HCT116 (cell line): ENCODE results near the gene GAMT. TPM values are rescaled to one million over a fixed set of nuclear protein-coding genes. Genes with fewer than 3 reads are reported as not detected.

Source experiments
- ATAC-seq: fragments of 200-7000 bp; cut with Tn5 transposase; 2 replicates; pipeline ENCODE4 v1.9.1; 2020; ENCODE audit warnings: mild to moderate bottlenecking, moderate library complexity
- BruUV-seq: library from RNA; stranded (reverse); fragments of 400-500 nt; replicated peaks from 2 replicates; lab custom pipeline; 2021; lab: Mats Ljungman, UMichigan
- CTCF ChIA-PET: fragments of 300-600 bp; sonication (Branson Sonifier 250); formaldehyde crosslinking; loops from one replicate; lab custom pipeline; 2021; ENCODE audit warnings: antibody characterized with exemption; lab: Charles Lee
- POLR2A ChIA-PET: fragments of 300-600, 350-600 bp; sonication (Branson Sonifier 250); formaldehyde crosslinking; loops from one replicate; lab custom pipeline; 2021; ENCODE audit warnings: antibody characterized with exemption; lab: Charles Lee
- RAD21 ChIA-PET, 2 experiments: fragments of 300-600 bp; sonication (Branson Sonifier 250); formaldehyde crosslinking; loops; one replicate each; lab custom pipeline; 2023; ENCODE audit warnings: low total read pairs in 2 of 2; ENCODE audit not compliant: uncharacterized antibody in 2 of 2, unreplicated experiment in 2 of 2, low non-redundant PET in 1 of 2; lab: Charles Lee
- DNase-seq: peaks from one replicate; pipeline ENCODE4 v3.0.0-alpha.2; 2010; ENCODE audit warnings: low read depth, low spot score
- H2AFZ ChIP-seq: fragments of 200-600 bp; shearing (Covaris generic), sonication (generic); 2 replicates; pipeline ENCODE4 v1.6.1; 2017; ENCODE audit warnings: low read depth, mixed run types, mixed read lengths, antibody characterized with exemption, low read length; ENCODE audit not compliant: poor library complexity, severe bottlenecking
- H3K27ac ChIP-seq: 2 replicates; pipeline ENCODE4 v1.5.1; 2012; ENCODE audit warnings: low read depth, low read length
- H3K27me3 ChIP-seq: fragments of 200-600 bp; sonication (generic); 2 replicates; pipeline ENCODE4 v1.6.1; 2016; ENCODE audit warnings: mixed run types, low read length, mixed read lengths; ENCODE audit not compliant: insufficient read depth
- H3K36me3 ChIP-seq, 2 experiments: fragments of 200-500 bp in 1 of 2; fragments of 200-600 bp in 1 of 2; sonication (Bioruptor generic) in 1 of 2; sonication (generic) in 1 of 2; 2 replicates each; pipeline versions ENCODE4 v1.5.1 to v1.6.1; 2014 to 2016; ENCODE audit warnings: low read length in 2 of 2, inconsistent platforms in 1 of 2, mixed read lengths in 1 of 2, mixed run types in 1 of 2; ENCODE audit not compliant: insufficient read depth in 2 of 2, control insufficient read depth in 1 of 2
- H3K4me1 ChIP-seq, 2 experiments: fragments of 200-600 bp in 1 of 2; sonication (generic) in 1 of 2; 2 replicates each; pipeline versions ENCODE4 v1.5.1 to v1.6.1; 2012 to 2017; ENCODE audit warnings: low read length in 2 of 2, inconsistent platforms in 1 of 2, mild to moderate bottlenecking in 1 of 2, mixed read lengths in 1 of 2, mixed run types in 1 of 2, moderate library complexity in 1 of 2; ENCODE audit not compliant: insufficient read depth in 2 of 2, control insufficient read depth in 1 of 2
- H3K4me2 ChIP-seq: fragments of 200-600 bp; sonication (generic); 2 replicates; pipeline ENCODE4 v1.6.1; 2017; ENCODE audit warnings: mixed run types, low read length, mixed read lengths
- H3K4me3 ChIP-seq, 2 experiments: fragments of 200-600 bp in 1 of 2; sonication (generic) in 1 of 2; replicated peaks in 1 of 2; 2 replicates each; pipeline ENCODE4 v1.5.1; 2011 to 2016; ENCODE audit warnings: low read length in 2 of 2, control low read depth in 1 of 2, low read depth in 1 of 2, mild to moderate bottlenecking in 1 of 2, mixed read lengths in 1 of 2, mixed run types in 1 of 2
- H3K79me2 ChIP-seq: fragments of 200-600 bp; sonication (generic); 2 replicates; pipeline ENCODE4 v1.6.1; 2017; ENCODE audit warnings: mild to moderate bottlenecking, mixed run types, low read length, moderate library complexity, mixed read lengths; ENCODE audit not compliant: insufficient read depth
- H3K9ac ChIP-seq: fragments of 200-600 bp; sonication (generic); 2 replicates; pipeline ENCODE4 v1.6.1; 2016; ENCODE audit warnings: low read length, mixed read lengths
- H3K9me2 ChIP-seq: fragments of 200-600 bp; sonication (generic), shearing (Covaris generic); 2 replicates; pipeline ENCODE4 v1.6.1; 2017; ENCODE audit warnings: mixed run types, mild to moderate bottlenecking, moderate library complexity; ENCODE audit not compliant: insufficient read depth
- H3K9me3 ChIP-seq, 2 experiments: fragments of 200-500 bp in 1 of 2; fragments of 200-600 bp in 1 of 2; sonication (Bioruptor generic) in 1 of 2; sonication (generic) in 1 of 2; 2 replicates each; pipeline ENCODE4 v1.6.1; 2014 to 2017; ENCODE audit warnings: low read length in 2 of 2, mixed read lengths in 2 of 2, inconsistent platforms in 1 of 2, low read depth in 1 of 2, mild to moderate bottlenecking in 1 of 2, mixed run types in 1 of 2, moderate library complexity in 1 of 2; ENCODE audit not compliant: control insufficient read depth in 1 of 2, insufficient read depth in 1 of 2
- H4K20me1 ChIP-seq: fragments of 200-600 bp; sonication (generic), shearing (Covaris generic); 2 replicates; pipeline ENCODE4 v1.6.1; 2017; ENCODE audit warnings: mixed run types, mild to moderate bottlenecking, moderate library complexity; ENCODE audit not compliant: insufficient read depth
- ATF3 ChIP-seq: IDR thresholded peaks from 2 replicates; pipeline ENCODE4 v1.6.1; 2012
- CBX3 ChIP-seq: IDR thresholded peaks from 2 replicates; pipeline ENCODE4 v1.6.1; 2012; ENCODE audit warnings: low read depth
- CEBPB ChIP-seq: IDR thresholded peaks from 2 replicates; pipeline ENCODE4 v1.6.1; 2012; ENCODE audit warnings: low read depth
- EZH2 ChIP-seq: fragments of 200-600 bp; sonication (generic); IDR thresholded peaks from 2 replicates; pipeline ENCODE4 v1.6.1; 2017; ENCODE audit warnings: antibody characterized with exemption, mixed run types
- JUND ChIP-seq: IDR thresholded peaks from 2 replicates; pipeline ENCODE4 v1.6.1; 2012
- MAX ChIP-seq: IDR thresholded peaks from 2 replicates; pipeline ENCODE4 v1.6.1; 2012
- POLR2A ChIP-seq: IDR thresholded peaks from 2 replicates; pipeline ENCODE4 v1.7.0; 2011; ENCODE audit warnings: borderline replicate concordance; ENCODE audit not compliant: insufficient read depth, insufficient read length; ENCODE audit errors: extremely low read depth
- POLR2AphosphoS5 ChIP-seq: IDR thresholded peaks from 2 replicates; pipeline ENCODE4 v1.6.1; 2011; ENCODE audit warnings: mild to moderate bottlenecking, low read depth, low read length, moderate library complexity
- RAD21 ChIP-seq: IDR thresholded peaks from 2 replicates; pipeline ENCODE4 v1.6.1; 2012; ENCODE audit warnings: low read depth, mild to moderate bottlenecking
- REST ChIP-seq: IDR thresholded peaks from 2 replicates; pipeline ENCODE4 v1.6.1; 2012; ENCODE audit warnings: low read depth
- SP1 ChIP-seq: IDR thresholded peaks from 2 replicates; pipeline ENCODE4 v1.6.1; 2012; ENCODE audit warnings: low read depth
- YY1 ChIP-seq: IDR thresholded peaks from 2 replicates; pipeline ENCODE4 v1.6.1; 2011; ENCODE audit warnings: low read length, low read depth, moderate library complexity, mild to moderate bottlenecking; ENCODE audit not compliant: insufficient replicate concordance; ENCODE audit errors: extremely low read depth
- ZBTB33 ChIP-seq: IDR thresholded peaks from 2 replicates; pipeline ENCODE4 v1.6.1; 2011; ENCODE audit warnings: mild to moderate bottlenecking, low read length, moderate library complexity; ENCODE audit not compliant: insufficient replicate concordance; ENCODE audit errors: extremely low read depth
- intact Hi-C: fragments of 100-400 bp; cut with micrococcal nuclease; formaldehyde crosslinking; loops from 2 replicates; pipeline ENCODE4 v1.10.0; 2022
- total RNA-seq: library from RNA; stranded (reverse); gene quantifications from one replicate; pipeline ENCODE4 v1.2.1, GENCODE V29; 2021; ENCODE audit not compliant: unreplicated experiment

Gene GAMT
- total RNA-seq, 1 experiment from 2014 or later: 102 TPM

DNA sequence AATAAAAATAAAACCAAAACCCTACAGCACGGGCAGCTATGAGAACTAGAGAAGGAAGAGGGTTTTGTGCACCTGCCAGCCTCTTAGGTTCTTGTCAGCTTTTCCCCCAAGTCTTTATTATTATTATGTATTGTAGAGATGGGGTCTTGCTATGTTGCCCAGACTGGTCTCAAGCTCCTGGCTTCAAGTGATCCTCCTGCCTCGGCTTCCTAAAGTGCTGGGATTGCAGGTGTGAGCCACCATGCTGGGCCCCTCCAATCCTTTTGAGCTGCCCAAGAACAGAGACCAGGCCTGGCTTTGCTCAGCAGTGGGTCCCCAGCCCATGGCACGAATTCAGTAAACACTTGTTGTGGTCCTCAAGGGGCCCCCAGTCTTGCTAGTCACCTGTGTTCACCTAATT, 19.1 kb downstream of the GAMT start:
- no peak for TF ChIP-seq YY1
- no peak for TF ChIP-seq CEBPB
- TF ChIP-seq MAX: no peak
- TF ChIP-seq SP1: no peak
- TF ChIP-seq POLR2AphosphoS5: no peak
- no peak for TF ChIP-seq RAD21
- TF ChIP-seq EZH2: no peak
- TF ChIP-seq ATF3: no peak
- no peak for TF ChIP-seq POLR2A
- no peak for TF ChIP-seq REST
- TF ChIP-seq ZBTB33: no peak
- no peak for TF ChIP-seq CBX3
- no peak for TF ChIP-seq JUND
- ChIA-PET CTCF (interaction anchor here (0.7 to 1.9 kb wide), 4 partner anchors 63 to 138 kb away, joined by 3 to 7 read pairs (median 4); no protein-coding TSS in a partner anchor), RAD21 (no interaction called here), POLR2A (interaction anchor here (1.1 kb wide), 1 partner anchor 21 kb away, joined by 3 read pairs; no protein-coding TSS in a partner anchor)
- BruUV-seq: no TSS peak
- ATAC-seq: no peak
- no peaks in the 10 kb centered on the region for H3K9me2 ChIP-seq
- H4K20me1 ChIP-seq: no peaks in the 10 kb centered on the region
- H3K9me3 ChIP-seq: no peaks in the 10 kb centered on the region
- H2AFZ ChIP-seq: no peak overlapping the region
- H3K27me3 ChIP-seq: no peaks in the 10 kb centered on the region
- no peaks in the 10 kb centered on the region for H3K36me3 ChIP-seq
- H3K27ac ChIP-seq: no peak overlapping the region
- H3K9ac ChIP-seq: no peak overlapping the region
- H3K79me2 ChIP-seq: peaks cover 15% of the 10 kb centered on the region
- H3K4me3 ChIP-seq: no peak overlapping the region
- H3K4me2 ChIP-seq: no peak overlapping the region
- DNase-seq: no peak
- H3K4me1 ChIP-seq: peaks cover 5 to 16% of the 10 kb centered on the region in 2 experiments
- intact Hi-C loops: no loop called here
